Fibroblast of pulmonary artery (primary cell): ENCODE measurements around the gene S100A13.

Experiments used
- DNase-seq: peaks from one replicate; pipeline ENCODE4 v3.0.0-alpha.2; 2010; ENCODE audit warnings: low read depth
- H3K4me3 ChIP-seq: replicated peaks from 2 replicates; pipeline ENCODE4 v1.5.1; 2011; ENCODE audit warnings: low read depth, mild to moderate bottlenecking, control low read depth, low read length, moderate library complexity
- TF ChIP-seq, protein P1 (sequence below): IDR thresholded peaks from 2 replicates; pipeline ENCODE4 v1.5.1; 2011; ENCODE audit warnings: mild to moderate bottlenecking, control low read depth, low read length, inconsistent platforms; ENCODE audit errors: missing control alignments

The S100A13 gene

DNA sequence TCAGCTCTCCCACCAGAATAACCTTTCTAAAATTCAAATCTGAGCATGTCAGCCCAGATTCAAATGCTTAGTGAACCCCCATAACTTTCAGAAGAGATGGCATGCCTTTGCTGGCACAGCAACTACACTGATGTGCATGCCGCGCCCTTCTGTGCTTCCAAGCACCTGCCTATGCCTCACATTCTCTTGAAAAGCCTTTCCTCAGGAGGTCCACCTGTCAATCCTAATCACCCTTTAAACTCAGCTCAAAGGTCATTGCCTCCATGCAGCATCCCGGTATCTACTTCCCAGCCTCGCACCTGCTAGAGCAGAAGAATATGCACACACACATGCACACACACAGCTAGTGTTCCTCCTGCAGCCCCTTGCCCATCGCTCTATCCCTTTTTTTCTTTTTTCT, 56.4 kb downstream of the S100A13 start:
- DNase-seq: no peak
- TF ChIP-seq, protein P1, sequence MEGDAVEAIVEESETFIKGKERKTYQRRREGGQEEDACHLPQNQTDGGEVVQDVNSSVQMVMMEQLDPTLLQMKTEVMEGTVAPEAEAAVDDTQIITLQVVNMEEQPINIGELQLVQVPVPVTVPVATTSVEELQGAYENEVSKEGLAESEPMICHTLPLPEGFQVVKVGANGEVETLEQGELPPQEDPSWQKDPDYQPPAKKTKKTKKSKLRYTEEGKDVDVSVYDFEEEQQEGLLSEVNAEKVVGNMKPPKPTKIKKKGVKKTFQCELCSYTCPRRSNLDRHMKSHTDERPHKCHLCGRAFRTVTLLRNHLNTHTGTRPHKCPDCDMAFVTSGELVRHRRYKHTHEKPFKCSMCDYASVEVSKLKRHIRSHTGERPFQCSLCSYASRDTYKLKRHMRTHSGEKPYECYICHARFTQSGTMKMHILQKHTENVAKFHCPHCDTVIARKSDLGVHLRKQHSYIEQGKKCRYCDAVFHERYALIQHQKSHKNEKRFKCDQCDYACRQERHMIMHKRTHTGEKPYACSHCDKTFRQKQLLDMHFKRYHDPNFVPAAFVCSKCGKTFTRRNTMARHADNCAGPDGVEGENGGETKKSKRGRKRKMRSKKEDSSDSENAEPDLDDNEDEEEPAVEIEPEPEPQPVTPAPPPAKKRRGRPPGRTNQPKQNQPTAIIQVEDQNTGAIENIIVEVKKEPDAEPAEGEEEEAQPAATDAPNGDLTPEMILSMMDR: no peak
- no peak overlapping the region for H3K4me3 ChIP-seq

DNA sequence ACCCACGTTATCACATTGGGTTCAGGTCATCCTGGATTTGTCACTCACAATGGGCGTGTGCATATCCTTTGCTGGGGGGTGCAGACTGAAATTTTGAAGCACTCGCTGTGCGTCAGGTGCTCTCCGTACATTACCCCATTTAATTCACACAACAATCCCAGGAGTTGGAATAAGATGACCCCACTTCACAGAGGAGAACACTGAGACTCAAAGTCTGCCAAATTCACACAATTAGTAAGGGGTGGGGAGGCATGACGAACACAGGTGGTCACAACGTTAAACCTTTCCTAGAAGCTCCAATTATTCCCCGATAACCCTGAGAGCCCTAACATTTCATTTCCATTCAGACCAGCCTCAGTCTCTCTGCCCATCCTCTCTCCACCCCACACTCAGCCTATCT, 57.8 kb downstream of the S100A13 start:
- TF ChIP-seq, protein P1: no peak
- DNase-seq: no peak
- H3K4me3 ChIP-seq: no peak overlapping the region
